ENCODE measurements around the gene KIFC1. TPM values are rescaled to one million over a fixed set of nuclear protein-coding genes. Genes with fewer than 3 reads are reported as not detected.
A peak's percentile ranks its signal among the peaks of the same experiment; 100 is the strongest.

The KIFC1 gene
- total and polyA plus RNA-seq, 9 of the 15 experiments (the other 6 are each of a cell fraction or from before 2014, with no cell fraction given): 1.3 to 95.2 (median 76.9) TPM

- no peaks in the 10 kb centered on the region for H3K9me1 ChIP-seq (ENCODE audit: control insufficient read depth, insufficient read depth, low read length)
- peak overlapping the region; percentile 73 for H2AFZ ChIP-seq (ENCODE audit: low read depth, low read length)
- DNase-seq (ENCODE audit: extremely low read depth in 1 of 4, low spot score in 3 of 4) (peak; percentile 84 to 93 (median 84)), FAIRE-seq (peak; percentile 87), ATAC-seq (peak; percentile 85)
- in situ Hi-C loops (cut with MboI) (no loop called here), intact Hi-C loops (cut with micrococcal nuclease) (loop anchor here (1.0 to 5.0 kb wide), 3 partner anchors 22 to 64 kb away; partner anchors contain the start of gene KIFC1)
- no peak overlapping the region for H3K4me3 ChIP-seq
- WGBS (ENCODE audit: insufficient coverage, low coverage, missing lambda C conversion rate): 13% methylated on average over 22 of the region's 22 CpGs
- no TSS peak for BruUV-seq (replicated peaks)
- H3K9me3 ChIP-seq (replicated peaks; ENCODE audit: control insufficient read depth, insufficient read depth, low read depth, low read length): no peaks in the 10 kb centered on the region
- H3K4me2 ChIP-seq (ENCODE audit: insufficient read depth, low read length): peak overlapping the region; percentile 61
- H3K9ac ChIP-seq (ENCODE audit: insufficient read depth in 1 of 2, low read depth in 2 of 2, low read length in 2 of 2): peak overlapping the region; percentile 6 to 22; a peak in 3 of 4 replicates
- H4K20me1 ChIP-seq (replicated peaks; ENCODE audit: control insufficient read depth, insufficient read depth, low read length): no peaks in the 10 kb centered on the region
- ChIA-PET POLR2A (interaction anchor here (0.7 to 1.4 kb wide), 5 partner anchors 20 to 33 kb away, joined by 3 to 9 read pairs (median 3); no protein-coding TSS in a partner anchor), CTCF (ENCODE audit: low intra/inter-chr PET ratio) (interaction anchor here (0.6 to 1.7 kb wide), 3 partner anchors 17 to 68 kb away, joined by 3 to 14 read pairs (median 3); no protein-coding TSS in a partner anchor)
- H3K36me3 ChIP-seq (ENCODE audit: control insufficient read depth, insufficient read depth, low read length): no peaks in the 10 kb centered on the region
- peak overlapping the region; percentile 1; the same call in 1 of the 3 replicates for H3K27ac ChIP-seq (ENCODE audit: extremely low read depth, low read depth, low read length)
- H3K27me3 ChIP-seq (ENCODE audit: control insufficient read depth in 2 of 2, insufficient read depth in 2 of 2, low read length in 2 of 2): no peaks in the 10 kb centered on the region
- H3K79me2 ChIP-seq (ENCODE audit: control insufficient read depth, insufficient read depth, low read length): no peaks in the 10 kb centered on the region
- peaks cover 5 to 12% of the 10 kb centered on the region in 2 experiments; a peak in 3 of 5 replicates for H3K4me1 ChIP-seq (replicated peaks in 1 of 2; ENCODE audit: control insufficient read depth in 2 of 2, insufficient read depth in 2 of 2, low read length in 2 of 2)
- TF ChIP-seq PHB (CRISPR knock-in tag; IDR thresholded peaks at IDR 0.05): no peak
- no peak for TF ChIP-seq CREB1 (IDR thresholded peaks at IDR 0.05)
- peak; percentile 39; the same call in 1 of the 2 replicates for TF ChIP-seq CREB1 (CRISPR knock-in tag; IDR thresholded peaks at IDR 0.05)
- TF ChIP-seq ZNF695 (CRISPR knock-in tag; IDR thresholded peaks at IDR 0.05): no peak
- TF ChIP-seq BRCA1 (IDR thresholded peaks at IDR 0.05): no peak
- TF ChIP-seq BRCA1 (CRISPR knock-in tag; IDR thresholded peaks at IDR 0.05): no peak
- TF ChIP-seq GTF2E2 (tag; IDR thresholded peaks at IDR 0.05): no peak
- no peak for TF ChIP-seq CAMTA2 (CRISPR knock-in tag; conservative IDR thresholded peaks at IDR 0.05)
- TF ChIP-seq BMI1 (IDR thresholded peaks at IDR 0.05; ENCODE audit: low read length): no peak
- no peak for TF ChIP-seq SLC30A9 (CRISPR knock-in tag; IDR thresholded peaks at IDR 0.05)
- TF ChIP-seq ZNF408 (CRISPR knock-in tag; IDR thresholded peaks at IDR 0.05; ENCODE audit: low read depth): no peak
- TF ChIP-seq HMGN3 (IDR thresholded peaks at IDR 0.05; ENCODE audit: borderline replicate concordance, extremely low read depth, insufficient read length, low read depth, low read length): no peak
- TF ChIP-seq ETV6 (IDR thresholded peaks at IDR 0.05; ENCODE audit: borderline replicate concordance in 1 of 2, low read depth in 2 of 2, low read length in 1 of 2): no peak
- no peak for TF ChIP-seq ETV6 (CRISPR knock-in tag; IDR thresholded peaks at IDR 0.05; ENCODE audit: borderline replicate concordance)
- TF ChIP-seq ELK1 (CRISPR knock-in tag; IDR thresholded peaks at IDR 0.05): no peak
- TF ChIP-seq RNF219 (CRISPR knock-in tag; IDR thresholded peaks at IDR 0.05): no peak
- TF ChIP-seq FOS (IDR thresholded peaks at IDR 0.05; ENCODE audit: extremely low read depth, insufficient read length): no peak
- no peak for TF ChIP-seq MEF2A (IDR thresholded peaks at IDR 0.05; ENCODE audit: control insufficient read depth, low read depth, low read length)
- no peak for TF ChIP-seq ZNF311 (CRISPR knock-in tag; IDR thresholded peaks at IDR 0.05)
- no peak; the same call in 1 of the 2 replicates for TF ChIP-seq ZBTB1 (CRISPR knock-in tag; IDR thresholded peaks at IDR 0.05; ENCODE audit: borderline replicate concordance, low read depth)
Observed at GRCh38 chr6:33344701-33345697, 46.6 kb upstream of the KIFC1 start.
